NCI-H510A (cell line): ENCODE data around the gene EVC.
"Not testable (repeated sequence)": the region's sequence is repeated elsewhere in the genome, so short reads cannot be mapped to it uniquely, and the experiment has no call there.

Experiments used
- DNase-seq: peaks from one replicate; lab custom pipeline; 2025; lab: John Stamatoyannopoulos, UW

Gene EVC

DNA sequence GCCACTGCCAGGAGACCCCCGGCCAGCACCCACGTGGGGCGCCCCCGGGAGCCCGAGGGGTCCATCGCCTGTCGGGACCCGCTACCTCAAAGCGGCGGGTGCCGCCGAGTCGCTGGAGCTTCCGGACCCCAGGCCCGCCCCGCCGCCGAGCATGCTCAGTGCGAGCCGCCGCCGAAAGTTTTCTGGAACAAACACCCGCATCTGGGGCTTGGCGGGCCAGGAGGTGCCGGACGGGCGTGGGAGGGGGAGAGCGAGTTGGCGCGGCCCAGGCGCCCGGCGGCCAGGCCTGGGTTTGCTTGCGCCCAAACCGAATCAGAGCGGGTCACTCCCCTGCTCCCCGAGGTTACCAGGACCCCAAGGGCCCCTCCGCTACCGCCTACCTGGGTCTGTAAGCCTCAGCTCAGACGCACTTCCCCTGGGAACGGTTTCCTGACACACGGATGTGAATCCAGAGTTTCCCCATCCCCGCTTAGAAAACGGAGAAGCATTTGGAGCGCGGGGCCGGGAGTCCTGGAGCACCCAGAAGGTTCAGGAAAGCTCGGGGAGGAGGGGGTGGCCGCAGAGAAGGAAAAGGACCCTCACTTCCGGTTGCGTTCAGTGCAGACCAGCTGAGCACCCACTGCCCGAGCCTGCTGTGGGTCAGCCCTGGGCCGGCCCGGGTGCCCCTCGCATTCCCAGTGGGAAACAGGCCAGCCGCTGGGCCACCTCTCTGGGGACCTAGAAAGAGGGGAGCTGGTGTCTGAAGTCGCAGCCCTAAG, 2.4 kb upstream of the EVC start, which contains the start of gene EVC2:
EVC2 (minus strand) TSS at position 111 of the 758 bp plus-strand sequence; CDS start at position 65, 46 bp downstream.
- no peak for DNase-seq

DNA sequence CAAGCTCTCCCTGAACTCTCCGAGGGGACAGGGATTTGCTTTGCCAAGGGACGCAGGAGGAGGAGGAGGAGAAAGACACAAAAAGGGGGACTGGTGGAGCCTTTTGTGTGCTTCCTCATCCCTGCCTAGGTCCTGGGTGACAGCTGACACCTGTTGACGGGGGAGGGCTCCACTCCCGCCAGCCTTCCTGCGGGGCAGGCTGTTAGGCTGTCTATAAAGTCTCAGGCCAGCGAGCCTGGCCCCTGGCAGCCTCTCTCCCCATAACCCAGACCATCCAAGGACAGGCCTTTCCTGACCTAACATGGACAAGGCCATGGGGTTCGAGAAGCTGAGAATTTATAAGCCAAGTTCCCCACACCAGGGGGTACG, 1.8 kb upstream of the EVC start:
- DNase-seq: no peak

DNA sequence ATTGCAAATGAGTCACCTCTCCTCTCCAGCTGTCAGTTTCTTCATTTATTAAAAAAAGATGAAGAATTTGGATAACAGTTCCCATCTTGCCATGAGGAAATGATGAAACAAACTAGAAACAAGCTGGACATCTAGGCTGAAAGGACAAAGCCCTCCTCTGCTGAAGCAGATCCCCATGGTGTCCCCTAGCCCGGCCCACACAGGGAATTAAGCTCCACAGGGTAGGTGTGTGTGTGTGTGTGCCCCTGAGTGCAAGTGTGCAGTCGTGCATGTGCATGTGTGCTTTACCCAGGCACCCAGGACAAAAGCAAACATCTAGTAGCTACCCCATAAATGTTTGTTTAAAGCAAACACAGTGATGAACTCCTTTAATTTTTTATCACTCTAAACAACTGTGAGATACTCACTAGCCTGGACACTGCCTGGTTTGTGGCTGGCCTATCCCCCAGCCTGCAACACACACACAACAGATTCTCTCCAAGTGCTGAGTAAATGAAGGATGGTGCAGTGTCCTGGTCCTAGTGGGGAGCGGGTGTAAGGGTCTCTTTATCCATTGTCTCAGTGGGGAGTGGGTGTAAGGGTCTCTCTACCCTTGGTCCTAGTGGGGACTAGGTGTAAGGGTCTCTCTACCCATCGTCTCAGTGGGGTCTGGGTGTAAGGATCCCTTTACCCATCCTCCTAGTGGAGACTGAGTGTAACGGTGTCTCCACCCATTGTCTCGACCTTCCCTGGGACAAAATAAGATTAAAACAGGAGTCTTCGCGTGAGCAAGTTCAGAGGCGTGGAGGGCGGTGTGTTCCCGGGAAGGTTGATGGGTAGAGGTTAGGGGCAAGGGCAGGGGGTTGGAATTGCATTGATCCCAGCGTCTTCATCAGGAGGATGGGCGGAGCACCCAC, 688 bp upstream of the EVC start:
- no peak for DNase-seq

DNA sequence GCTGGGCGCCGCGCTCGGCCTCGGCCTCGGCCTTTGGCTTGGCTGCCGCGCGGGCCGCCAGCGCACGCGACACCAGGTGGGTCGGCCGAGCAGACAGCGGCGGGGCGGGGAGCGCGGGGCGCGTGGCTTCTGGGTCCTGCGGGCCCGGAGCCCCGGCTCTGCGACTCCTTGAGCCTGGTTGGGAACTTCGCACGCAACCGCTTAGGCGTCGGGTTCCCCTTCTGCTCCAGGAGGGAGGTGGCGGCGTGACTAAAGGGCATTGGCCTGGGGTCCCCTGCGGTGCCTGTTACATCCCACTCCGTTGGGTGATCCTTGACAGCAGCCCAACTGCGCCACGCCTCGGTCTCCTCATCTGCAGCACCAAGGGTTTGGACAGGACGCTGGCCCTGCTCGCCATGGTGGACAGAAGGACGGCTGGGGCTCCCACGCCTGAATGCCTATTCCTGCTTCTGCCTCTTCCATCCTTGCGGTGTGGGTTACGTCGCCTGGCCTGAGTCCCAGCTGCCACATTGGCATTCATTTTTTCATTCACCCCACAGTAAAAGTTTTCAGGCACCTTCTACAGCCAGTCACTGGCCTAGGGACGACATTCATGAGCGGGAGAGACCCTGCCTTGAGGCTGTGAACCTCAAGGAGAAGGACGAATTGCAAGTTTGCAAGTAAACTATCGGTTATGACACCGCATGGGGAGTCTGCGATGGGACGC, 631 bp downstream of the EVC start:
- no peak for DNase-seq

DNA sequence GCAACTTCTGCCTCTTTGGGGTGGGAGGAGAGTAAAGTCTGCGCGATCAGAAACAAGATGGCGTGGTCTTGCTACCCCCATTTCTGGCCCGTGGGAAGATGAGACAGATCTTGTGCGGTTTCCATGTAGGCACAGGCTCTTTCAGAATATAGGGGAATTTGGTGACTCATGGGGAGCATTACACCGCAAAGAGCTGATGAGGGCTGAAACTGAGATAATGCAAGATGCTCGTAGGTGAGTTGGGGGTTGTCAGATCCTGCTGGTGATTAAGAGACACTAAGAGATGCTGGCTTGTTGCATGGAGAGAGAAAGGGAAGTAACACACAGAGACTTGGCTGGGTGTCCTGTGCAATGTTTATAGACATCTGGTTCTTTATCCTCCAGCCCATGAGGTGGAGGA, 1.5 kb downstream of the EVC start:
- DNase-seq: no peak

DNA sequence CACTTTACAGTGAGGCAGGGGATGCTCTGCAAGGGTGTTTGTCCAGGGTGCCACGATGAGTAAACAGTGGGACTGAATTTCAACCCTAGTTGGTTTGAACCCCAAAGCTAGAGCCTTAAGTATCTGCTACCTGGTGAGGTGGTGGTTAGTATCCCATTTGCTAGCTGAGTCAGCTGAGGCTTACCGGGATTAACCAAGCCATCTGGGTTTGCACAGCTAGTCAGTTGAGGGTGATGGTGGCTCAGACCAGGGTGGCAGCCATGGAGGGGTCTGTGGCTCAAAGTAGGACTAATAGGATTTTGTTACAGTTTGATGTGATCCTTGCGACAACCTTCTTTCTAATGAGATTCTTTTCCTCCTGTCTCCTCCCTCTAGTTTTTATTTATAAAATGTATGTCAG, 1.9 kb downstream of the EVC start:
- no peak for DNase-seq

DNA sequence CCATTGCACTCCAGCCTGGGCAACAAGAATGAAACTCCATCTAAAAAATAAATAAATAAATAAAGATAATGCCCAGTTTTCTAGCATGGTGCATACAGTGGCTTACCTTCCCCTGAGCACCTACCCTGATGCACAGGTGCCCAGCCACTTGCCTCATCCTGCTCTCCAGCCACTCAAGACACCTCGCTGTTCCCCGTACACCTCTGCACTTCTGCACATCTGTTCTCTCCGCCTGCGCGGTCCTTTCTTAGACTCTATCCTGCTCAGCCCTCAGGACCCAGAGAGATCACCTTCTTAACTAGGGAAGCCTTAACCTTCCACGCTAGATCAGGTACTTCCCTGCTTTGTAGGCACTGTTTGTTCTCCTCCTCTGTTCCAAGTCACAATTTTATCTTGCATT, 2.9 kb downstream of the EVC start:
- no peak for DNase-seq

DNA sequence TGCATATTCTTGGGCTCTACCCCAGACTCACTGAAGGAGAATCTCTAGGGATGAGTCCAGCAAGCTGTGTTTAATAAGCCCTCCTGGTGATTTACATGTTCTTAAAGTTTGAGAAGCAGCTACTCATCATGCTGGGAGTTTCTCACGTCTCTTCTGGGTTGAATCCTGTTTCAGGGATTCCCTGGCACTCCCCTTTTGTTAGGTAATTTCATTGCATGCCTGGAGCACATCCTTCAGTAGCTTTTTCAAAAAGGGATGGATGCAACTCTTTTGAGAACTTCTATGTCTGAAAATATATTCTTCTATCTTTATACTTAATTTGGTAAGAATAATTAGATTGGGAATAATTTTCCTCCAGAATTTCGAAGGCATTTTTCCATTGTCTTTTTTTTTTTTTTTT, 4.4 kb downstream of the EVC start:
- DNase-seq: no peak

DNA sequence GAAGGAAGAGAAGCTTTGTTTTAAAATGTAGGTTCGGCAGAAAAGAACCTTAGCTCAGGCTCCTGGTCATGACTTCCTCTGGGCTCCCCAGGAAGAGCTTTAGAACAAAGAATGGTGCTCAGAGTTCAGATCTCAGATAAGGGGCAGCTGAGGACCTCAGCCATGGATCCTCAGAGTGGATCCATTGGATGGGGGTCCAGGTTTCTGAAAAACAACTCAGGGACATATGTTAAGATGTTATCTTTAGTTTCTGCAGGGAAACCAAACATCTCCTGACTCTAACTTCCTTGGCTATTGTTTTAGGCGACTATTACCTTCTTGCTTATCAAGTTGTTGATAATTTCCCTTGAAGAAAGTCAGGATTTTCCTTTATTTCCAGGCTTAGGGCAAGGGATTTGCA, 5.4 kb downstream of the EVC start:
- no peak for DNase-seq

DNA sequence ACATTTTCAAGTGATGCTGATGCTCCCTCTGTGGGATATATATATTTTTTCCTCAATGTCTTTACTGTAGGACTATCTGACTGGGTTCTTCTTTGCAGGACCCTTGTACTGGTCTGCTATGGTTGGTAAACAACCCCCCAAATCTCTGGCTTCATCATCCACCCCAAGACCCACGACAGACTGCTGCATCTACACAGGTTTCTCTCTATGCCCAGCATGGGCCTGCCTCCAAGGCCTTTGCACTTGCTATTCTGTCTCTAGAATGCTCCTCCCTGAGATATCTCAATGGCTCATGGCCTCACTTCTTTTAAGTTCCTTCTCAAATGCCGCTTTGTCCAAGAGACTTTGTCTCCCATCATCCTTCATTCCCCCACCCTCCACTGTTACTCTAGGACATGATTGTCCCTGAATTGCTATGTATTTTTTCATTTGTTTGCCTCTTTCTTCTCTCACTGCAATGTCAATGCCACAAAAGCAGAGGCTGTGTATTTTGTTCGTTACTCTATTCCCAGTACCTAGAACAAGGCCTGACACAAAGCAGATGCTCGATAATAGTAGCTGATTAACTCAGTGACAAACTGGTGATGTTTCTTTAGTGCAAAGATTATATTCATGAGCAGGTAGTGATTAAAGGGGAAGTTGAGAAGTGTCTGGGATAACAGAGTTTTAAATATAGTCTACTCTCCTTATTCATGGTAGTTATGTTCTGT, 6.6 kb downstream of the EVC start:
- DNase-seq: no peak

DNA sequence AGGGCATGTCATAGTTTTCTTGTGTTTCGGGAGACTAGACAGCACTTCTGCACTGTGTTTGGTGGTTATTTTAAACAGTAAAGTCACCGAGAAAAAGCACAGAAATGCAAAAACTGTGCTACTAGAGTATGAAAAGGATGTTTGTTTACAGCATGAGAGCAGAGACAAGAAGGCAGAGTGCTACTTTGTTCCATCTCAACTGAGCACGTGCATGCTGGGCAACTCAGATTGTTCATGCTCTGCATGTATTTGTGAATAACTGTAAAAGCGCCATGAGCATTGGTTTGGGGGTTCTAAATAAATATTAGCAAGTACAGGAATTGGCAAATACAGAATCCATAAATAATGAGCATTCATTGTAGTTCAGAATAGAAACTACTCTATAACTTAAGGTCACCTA, 7.4 kb downstream of the EVC start:
- DNase-seq: no peak

DNA sequence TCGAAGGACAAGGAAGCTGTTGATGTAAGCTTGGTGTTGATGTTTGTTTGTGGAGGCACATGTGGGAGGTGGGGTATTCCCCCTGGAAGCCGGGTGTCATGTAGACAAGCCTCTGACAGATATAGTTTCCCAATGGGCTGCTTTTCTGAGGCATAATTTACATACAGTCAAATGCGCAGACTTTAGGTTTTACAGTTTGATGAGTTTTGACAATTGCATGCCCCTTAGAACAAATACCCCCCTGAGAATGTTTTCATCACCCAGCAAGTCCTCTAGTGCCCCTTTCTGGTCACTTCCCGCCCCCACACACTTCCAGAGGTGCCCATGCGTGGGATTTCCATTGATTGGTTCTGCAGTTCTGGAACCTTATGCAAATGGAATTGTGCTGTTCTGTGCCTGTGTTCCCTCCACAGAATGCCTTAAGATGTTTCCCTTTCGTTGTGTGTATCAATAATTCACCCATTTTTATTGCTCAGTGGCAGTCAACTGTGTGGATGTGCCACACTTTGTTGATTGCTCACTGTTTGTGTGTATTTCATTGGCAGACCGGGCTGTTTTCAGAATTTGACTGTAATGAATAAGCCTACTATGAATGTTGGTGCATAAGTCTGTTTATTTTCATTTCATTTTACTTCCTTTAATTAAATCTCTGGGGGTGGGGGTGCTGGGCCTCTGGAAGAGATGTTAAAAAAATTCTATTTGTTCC, 8.5 kb downstream of the EVC start:
- DNase-seq: no peak

DNA sequence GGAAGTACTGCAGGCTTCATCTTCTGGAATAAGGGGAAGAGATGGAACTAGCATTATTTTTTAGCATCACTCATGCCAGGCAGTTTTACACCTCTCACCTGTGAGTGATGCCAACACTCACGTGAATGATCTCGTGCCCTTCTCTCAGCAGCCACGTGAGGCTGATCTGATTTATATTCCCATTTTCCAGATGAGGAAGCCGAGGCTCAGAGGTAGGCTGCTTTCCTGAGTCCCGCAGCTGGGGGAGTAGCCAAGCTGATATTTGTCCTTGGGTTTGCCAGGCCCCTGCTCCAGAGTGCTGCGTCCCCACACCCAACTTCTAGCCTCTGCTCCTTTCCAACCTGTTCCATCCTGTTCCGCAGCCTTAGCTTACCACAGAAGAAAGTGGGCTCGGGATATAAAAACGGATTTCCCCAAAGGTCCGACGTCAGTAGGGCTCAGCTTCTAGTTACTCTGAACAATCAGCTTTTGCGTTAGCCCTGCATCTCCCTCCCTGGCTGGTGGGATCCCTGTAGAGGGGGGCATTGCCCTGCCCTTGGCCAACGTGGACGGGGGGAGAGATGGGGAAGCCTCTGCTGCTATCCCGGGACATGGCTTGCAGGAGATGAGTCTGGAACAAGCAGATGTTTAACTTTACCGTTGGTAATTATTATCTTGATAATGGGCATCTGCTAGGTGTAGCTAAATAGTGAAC, 9.3 kb downstream of the EVC start:
- no peak for DNase-seq

DNA sequence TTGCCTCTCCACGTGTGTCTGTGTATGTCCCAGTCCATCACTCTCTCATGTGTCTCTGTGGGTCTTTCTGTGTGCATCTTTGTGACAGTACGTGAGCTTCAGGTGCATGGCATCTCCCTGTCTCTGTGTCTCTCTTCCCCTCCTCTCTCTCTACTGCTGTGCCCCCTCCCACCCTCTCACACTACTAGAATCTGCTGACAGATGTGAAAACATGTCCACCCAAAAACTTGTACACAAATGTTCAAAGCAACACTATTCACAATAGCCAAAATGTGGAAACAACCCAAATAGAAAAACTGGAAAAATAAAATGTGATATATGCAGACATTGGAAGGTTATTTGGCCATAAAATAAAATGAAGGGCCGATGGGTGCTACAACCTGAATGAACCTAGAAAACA, 10.0 kb downstream of the EVC start:
- no peak for DNase-seq

DNA sequence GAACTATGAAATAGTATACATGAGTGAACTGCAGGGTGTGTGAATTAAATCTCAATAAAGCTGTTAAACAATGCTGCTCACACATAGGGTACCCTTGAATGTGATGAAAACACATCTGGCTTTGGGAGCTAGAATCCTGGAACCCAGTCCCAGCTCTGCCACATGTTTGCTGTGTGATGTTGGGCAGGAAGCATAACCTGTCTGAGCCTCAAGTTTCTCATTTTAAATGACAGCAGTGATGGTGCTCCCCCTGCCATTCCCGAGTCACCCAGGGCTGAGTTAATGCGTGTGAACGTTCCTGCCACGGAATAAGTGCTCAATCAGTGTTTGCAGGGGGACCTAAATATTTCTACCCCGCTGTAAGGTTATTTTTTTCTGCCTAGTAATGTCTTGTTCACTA, 10.9 kb downstream of the EVC start:
- no peak for DNase-seq

DNA sequence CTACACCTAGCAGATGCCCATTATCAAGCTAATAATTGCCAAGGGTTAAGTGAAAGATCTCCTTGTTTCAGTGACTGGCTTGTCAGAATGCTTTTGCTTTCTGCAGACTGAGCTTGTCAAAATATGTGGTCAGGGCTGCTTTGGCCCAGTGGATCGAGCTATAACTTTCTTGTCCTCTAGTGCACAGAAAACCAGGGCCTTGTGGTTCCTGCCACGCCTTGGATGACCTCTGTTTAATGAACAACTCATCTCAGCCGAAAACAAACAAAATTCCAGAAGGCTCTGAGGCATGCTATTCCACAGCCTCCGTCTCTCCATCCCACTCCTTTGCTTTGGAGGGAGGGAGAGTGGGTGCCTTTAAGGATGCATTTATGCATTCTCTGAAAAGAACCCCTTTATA, 11.3 kb downstream of the EVC start:
- DNase-seq: no peak

DNA sequence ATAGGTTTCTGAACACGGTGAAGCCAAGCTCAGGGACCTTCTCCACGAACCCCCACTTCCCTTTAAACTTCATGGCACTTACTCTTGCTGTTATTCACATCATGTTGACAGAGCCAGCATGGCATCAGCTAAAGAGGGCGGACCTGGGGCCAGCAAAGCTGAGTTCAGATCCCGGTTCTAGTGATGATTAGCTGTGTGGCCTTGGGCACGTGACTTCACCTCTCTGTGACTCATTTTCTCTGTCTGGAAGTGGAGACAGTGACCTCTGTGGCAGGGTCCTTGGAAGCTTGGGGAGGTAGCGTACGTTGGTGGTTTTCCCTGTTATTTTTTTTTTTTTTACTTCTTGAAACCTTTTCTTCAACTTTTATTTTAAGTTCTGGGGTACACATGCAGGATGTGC, 13.4 kb downstream of the EVC start:
- no peak for DNase-seq

DNA sequence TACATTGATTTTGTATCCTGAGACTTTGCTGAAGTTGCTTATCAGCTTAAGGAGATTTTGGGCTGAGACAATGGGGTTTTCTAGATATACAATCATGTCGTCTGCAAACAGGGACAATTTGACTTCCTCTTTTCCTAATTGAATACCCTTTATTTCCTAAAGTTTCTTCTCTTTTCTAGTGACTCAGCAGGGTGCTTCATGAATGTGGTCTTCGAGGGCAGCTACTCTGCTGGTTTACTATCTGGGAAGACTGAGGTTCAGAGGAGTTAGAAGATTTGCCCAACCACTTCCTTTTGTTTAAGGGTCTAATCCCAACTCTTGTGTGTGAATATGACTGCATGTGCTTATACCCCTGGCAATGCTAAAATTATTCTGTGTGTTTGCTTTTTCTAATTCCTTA, 17.4 kb downstream of the EVC start:
- not testable (repeated sequence) for DNase-seq

DNA sequence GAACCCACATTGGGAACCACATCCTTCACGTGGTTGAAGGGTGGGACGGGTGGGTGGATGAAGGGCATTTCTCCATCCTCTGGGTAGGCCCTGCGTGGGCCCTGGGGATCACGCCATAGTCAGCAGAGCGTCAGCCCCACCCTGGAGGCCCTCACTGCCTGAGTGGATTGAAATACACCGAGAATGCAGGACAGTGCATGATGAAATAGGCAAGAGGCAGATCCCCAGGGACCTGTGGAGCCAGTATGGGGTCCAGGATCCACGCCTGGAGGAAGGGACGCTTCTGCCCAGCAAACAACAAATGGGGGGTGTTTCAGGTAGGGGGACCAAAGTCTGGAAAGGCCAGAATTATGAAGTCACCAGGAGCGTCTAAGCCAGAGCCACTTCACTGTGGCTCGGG, 19.4 kb downstream of the EVC start:
- DNase-seq: no peak

DNA sequence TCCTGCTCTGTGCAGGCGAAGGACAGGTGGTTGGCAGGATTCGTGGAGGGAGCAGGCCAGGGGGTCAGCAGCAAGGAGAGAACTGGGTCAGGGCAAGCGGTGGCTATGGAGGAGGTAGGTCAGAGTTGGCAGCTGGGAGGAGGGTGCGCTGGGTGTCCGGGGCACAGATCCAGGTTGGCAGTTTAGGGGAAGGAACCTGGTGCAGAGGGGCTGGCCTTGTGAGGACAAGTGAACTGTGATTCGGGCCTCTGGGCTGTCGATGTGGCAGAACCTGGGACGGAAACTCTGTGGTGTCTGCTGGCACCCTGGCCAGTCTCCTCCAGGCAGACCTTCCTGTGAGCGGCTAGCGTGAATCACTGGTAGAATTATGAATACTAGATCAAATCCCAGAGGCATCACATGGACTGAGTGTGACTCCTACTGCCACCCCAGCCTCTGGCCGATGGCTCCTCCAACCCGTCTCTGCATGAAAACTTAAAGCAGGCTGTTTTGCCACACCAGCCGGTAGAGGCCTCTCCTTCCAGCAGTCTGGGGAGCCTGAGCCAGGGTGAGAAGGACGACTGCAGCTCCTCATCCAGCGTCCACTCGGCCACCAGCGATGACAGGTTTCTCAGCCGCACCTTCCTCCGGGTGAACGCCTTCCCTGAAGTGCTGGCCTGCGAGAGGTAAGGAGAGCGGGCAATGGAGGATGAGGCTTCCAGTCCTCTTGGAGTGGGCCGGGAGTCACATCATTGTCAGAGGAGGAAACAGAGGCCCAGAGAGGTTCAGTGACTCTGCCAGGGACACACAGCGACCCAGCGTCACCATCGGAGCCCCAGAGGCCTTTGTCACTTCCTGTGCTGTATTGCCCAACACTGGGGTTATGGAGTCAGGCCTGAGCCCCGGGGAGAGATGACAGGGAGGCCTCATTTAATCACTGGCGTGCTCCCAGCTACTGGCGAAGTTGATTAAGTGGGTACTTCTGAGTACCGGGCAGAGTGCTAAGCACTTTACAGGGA, 20.3 kb downstream of the EVC start:
- no peak for DNase-seq
